ENCODE measurements around the gene PPP1R13B. TPM values are rescaled to one million over a fixed set of nuclear protein-coding genes. Genes with fewer than 3 reads are reported as not detected.

PPP1R13B gene
- total RNA-seq, 1 donor from 2014 or later = 107 TPM

DNA sequence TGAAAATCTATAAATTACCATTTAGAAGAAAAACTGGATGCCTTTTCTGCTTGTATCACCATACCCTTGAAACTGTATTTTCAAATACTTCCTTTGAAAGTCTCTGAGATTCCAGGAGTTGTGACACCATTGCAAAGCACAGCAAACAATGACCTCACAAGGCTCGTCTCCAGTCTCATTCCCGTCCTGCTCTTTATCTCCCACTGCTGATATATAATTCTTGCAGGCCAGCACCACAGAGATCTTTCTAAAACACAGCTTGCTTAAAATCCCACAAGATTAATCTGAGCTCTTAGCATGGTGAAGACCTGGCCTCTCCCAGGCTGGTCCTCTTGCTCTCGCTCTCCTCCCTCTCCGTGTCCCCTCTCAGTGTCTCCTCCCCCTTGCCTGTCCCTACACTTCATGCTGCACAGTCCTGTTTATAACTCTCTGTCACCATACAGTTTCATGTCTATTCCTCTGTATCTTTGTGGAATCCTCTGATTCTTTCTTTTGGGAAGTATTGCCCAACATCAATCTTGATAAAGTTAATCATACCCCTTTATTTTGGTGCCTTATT lies 80.0 kb downstream of the PPP1R13B start:
- intact Hi-C loops (cut with DNase I) = no loop called here

DNA sequence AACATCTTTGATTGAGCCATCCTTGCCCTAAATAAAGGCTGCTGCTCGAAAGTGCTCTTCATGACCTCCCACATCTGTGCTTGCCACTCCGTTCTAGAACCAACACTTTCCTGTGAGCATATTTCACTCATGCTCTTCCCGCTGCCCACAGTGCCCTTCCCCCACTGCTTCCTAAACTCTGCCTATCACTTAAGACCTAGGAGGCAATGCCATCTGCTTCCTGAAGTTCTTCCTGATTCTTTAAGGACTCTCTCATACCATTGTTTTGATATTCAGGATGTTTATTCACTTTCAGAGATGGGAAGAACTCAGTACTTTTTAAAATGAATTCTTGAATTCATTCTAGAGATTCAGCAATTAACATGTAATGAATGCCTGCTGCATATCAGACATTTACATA lies 81.8 kb downstream of the PPP1R13B start:
- ATAC-seq (ENCODE audit: poor library complexity) = no peak

More for the DNA sequence above, 80.0 kb downstream of the PPP1R13B start:
- DNase-seq (no peak), ATAC-seq (ENCODE audit: poor library complexity) (peak; percentile 46)

DNA sequence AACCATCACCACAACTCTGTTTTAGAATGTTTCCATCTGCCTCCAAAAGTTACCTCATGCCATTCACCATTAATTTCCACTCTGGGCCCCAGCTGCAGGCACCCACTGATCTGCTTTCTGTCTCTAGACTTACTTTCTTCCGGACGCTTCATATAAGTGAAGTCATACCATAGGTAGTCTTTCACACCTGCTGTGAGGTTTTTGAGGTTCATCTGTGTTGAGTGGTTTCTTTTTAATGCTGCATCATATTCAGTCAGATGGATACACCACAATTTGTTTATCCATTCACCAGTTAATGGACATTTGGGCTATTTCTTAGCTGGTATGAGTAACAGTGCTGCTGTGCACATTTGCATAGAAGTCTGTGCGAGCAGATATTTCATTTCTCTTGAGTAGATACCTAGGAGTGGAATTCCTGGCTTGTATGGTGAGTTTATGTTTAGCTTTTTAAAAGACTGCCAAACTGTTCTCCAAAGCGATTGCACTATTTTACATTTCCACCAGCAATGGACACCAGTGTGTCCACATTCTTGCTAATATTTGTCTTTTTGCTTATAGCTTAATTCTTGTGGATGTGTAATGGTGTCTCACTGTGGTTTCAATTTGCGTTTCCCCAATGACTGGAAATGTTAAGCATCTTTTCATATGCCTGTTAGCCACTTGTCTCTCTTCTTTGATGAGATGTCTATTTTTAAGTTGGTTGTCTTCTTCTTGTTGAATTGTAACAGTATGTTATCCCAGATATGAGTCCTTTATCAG lies 83.5 kb downstream of the PPP1R13B start:
- intact Hi-C loops (cut with DNase I) = no loop called here
- no peak for ATAC-seq (ENCODE audit: poor library complexity)
- DNase-seq = no peak

More for the DNA sequence above, 81.8 kb downstream of the PPP1R13B start:
- no peak for DNase-seq
- intact Hi-C loops (cut with DNase I) = no loop called here

DNA sequence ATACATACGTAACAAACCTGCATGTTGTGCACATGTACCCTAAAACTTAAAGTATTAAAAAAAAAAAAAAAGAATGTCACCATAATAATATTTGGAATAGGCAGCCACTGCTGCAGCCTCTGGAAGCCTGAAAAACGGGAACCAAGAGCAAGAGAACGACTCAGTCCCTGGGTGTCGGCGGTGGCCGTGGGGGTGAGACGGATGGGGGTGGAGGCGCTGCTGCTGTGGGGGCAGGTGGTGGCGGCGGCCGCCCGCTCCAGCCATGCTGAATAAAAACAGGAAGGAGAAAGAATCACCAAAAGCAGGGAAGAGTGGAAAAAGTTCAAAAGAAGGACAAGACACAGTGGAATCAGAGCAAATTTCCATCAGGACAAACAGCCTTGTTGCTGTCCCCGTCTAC lies 84.8 kb downstream of the PPP1R13B start:
- intact Hi-C loops (cut with DNase I) = no loop called here
- DNase-seq = no peak
- ATAC-seq (ENCODE audit: poor library complexity) = no peak

DNA sequence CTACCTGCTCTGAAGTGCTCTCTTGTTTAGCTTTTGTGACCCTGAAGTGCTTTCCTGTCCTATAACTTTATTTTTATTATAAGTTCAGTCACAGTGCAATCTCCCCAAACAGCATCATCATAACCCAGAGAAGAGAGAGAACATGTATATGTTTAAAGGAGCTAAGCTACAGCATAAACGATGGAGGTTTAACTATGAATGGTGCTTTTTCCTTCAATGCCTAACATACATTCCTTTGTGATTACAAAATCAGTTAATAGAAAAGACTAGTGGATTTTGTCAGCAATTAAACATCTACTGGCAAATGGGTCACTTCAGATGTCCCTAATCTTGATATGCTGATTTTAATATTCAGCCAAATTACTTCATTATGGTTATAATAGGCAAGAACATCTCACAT lies 85.3 kb downstream of the PPP1R13B start:
- ATAC-seq (ENCODE audit: poor library complexity) (no peak), DNase-seq (no peak)
- intact Hi-C loops (cut with DNase I) = no loop called here

DNA sequence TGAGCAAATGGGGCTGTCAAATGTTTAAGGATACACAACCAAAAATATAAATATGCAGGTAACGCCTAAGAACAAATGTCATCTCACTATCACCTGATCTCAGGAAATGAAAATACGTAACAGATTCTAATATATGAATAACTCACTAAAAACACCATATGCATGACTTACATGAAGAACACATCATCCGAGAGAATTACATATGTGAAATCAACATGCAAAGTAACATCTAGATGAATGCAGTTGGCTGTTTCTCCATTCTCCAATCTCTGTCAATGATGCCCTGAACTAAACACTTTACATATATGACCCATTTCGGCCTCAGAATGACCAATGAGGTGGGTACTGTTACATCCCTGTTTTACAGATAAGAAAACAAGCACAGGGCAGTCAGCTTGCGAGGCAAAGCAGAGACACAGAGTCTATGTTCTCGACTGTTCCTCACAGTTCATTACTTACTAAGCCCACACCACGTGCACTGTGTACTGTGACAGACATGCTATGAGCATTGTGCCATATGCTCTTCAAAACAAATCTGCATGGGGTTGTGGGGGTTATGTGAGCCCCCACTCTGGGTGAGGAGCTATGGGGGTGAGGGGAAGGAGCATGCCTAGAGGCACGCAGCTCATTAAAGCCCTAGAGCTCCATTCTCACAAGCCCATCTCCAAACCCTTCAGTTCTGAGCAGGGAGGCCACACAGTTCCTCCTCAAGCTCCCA lies 89.2 kb downstream of the PPP1R13B start:
- DNase-seq = no peak
- intact Hi-C loops (cut with DNase I) = no loop called here
- ATAC-seq (ENCODE audit: poor library complexity) = no peak

DNA sequence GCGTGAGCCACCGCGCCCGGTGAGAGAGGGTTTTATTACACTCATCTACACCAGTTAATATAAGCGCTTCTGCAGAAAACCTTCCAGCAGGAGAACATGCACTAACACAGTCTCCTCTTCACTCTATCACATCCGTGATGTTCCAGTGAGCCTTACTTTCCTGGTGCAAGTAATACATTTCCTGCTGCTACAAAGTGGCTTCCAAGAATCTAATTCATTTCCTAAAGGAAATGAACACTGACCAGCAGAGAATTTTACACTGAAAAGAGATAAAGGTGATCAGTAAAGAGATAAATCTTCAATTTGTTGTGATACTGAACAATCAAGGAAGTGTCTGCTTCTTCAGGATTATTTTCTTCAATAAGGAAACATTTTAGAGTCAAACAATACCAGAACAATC lies 92.3 kb downstream of the PPP1R13B start:
- ATAC-seq (ENCODE audit: poor library complexity) = no peak
- intact Hi-C loops (cut with DNase I) = no loop called here

DNA sequence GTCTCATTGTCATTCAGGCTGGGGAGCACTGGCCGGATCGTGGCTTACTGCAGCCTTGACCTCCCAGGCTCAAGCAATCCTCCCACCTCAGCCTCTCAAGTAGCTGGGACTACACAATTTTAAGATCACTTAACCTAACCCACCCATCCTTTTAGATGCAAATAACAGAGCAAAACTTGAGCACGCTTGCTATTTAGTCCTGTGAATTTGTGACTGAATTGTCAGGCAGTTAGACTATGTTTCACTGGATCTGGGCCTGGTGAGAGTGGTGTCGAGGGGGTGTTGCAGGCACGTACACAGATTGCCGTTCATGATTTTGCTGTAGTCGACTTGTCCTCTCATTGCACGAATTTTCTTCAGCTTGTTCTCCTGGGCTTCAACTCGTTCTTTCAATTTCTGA lies 93.6 kb downstream of the PPP1R13B start:
- intact Hi-C loops (cut with DNase I) = no loop called here
- DNase-seq = no peak
- ATAC-seq (ENCODE audit: poor library complexity) = no peak

More for the DNA sequence above, 92.3 kb downstream of the PPP1R13B start:
- DNase-seq = no peak

DNA sequence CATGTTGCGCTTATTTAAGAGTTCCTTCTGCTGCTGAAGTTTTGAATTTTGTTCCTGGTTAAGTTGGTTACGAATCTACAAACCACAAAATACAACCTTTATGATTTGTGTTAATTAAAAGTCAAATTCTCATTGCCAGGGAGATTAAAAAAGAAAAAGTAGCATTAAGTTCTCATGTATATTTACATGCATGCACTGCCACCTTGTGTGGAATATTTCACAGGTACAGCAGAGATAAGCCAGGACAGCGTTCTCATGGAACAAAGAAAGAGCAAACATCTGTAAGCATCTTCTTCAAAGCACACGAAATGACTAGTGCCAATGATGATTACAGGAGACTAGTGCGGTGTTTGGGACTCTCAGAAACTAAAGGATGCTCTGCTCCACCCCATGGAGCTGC lies 97.5 kb downstream of the PPP1R13B start:
- DNase-seq = no peak
- intact Hi-C loops (cut with DNase I) = no loop called here
- ATAC-seq (ENCODE audit: poor library complexity) = no peak

DNA sequence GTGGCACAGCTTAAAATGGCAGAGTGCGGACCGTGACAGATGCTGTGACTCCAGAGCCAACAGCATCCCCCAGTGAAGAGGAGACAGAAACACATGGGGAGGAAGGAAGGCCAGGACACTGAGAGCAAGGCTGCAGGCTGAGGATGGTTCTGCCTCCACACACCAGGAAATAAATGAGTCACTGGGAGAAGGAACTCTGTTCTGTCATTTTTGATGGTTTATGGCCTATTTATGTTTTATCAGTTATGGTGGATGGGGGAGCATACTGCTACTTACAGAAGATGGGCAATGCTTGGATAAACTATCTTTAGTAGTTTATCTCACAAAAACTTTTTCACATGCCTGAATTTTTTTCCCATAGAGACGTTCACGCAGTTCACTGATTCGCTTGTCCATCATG lies 97.9 kb downstream of the PPP1R13B start:
- intact Hi-C loops (cut with DNase I) = no loop called here
- DNase-seq (no peak), ATAC-seq (ENCODE audit: poor library complexity) (no peak)

DNA sequence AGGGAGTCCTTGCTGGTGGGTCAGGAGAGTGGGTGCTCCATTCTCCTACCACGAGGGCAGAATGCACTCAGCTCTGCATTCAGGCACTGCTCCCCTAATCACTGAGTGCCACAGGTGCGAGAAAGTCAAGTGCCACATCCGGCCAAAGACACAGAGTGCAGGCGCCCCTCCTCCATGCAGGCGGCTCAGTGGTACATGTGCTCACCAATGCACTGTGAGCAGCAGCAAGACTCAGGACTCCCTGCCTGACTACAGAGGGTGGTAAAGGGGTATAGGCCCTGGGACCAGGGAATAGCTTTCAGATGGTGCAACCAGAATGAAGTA lies 98.9 kb downstream of the PPP1R13B start:
- no peak for ATAC-seq (ENCODE audit: poor library complexity)
- intact Hi-C loops (cut with DNase I) = no loop called here
- DNase-seq = no peak

DNA sequence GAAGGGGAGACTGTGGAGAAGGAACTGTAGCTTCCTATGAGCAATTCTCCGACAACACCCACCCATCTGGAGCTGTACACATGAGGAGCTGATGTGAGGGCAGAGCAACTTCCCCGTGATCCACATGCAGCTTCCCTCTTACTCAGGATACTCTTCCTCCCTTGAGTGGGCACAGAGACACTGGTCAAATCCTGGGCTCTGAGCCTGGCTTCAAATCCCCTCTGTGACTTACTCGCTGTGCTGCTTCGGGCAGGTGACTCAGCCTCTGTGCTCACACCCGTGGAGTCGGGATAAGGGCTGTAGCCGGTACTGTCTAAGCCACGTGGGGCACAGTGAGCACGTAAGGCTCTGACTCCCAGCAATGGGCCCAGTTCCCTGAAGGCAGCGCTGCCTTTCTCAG lies 100.7 kb downstream of the PPP1R13B start:
- ATAC-seq (ENCODE audit: poor library complexity) (no peak), DNase-seq (no peak)
- intact Hi-C loops (cut with DNase I) = no loop called here

DNA sequence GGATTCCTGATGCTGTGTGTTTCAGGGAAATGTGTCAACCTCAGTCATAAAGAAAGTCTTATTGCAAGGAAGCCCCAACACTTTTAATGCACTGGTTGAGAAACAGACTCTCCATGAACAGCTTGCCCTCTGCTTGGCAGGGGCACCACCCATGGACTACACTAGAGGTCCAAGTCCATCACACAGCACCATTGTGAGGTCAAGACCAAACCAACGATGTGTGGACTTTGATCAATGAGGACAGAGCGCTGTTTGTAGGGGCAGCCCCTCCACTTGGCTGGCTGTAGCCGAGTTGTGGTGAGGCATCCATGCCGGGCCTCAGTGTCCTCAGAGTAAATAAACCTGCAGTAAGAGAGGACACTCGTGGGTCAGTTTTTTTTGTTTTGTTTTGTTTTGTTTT lies 102.0 kb downstream of the PPP1R13B start:
- intact Hi-C loops (cut with DNase I) = no loop called here
- DNase-seq = no peak
- ATAC-seq (ENCODE audit: poor library complexity) = no peak

DNA sequence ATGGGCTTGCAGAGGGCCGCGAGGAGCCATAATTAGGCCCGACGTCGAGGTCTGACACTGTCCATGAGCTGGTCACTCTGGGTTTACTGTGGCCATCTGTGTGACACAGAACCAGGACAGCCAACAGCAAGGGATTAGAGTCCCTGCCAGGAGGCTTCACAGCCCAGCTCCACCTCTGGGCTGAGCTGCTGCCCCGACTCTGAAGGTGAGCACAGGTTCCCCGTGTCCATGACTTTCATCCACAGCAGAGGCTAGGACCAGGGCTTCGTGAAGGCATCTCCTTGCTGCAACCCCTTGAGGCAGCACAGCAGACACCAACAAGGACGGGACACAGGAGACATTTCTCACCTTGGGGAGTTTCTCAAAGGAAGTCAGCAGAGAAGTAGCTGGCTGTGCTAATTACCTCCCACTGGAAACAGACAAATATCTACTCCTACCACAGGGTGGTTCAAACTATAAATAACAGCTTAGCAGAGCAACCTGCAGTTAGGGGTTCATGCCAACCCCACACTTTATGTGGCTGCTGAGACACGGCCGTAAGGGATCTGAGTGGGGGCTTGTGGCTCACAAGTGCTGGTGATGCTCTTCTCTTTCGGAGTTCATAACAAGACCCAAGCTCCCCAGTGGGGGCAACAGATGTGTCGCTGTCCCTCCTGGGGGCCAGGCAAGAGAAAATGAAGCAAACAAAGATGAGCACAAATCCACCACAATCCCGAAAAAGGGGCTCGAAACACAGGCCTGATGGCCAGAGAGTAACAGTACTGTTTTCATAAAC lies 102.6 kb downstream of the PPP1R13B start:
- intact Hi-C loops (cut with DNase I) = no loop called here
- DNase-seq = no peak
- no peak for ATAC-seq (ENCODE audit: poor library complexity)

DNA sequence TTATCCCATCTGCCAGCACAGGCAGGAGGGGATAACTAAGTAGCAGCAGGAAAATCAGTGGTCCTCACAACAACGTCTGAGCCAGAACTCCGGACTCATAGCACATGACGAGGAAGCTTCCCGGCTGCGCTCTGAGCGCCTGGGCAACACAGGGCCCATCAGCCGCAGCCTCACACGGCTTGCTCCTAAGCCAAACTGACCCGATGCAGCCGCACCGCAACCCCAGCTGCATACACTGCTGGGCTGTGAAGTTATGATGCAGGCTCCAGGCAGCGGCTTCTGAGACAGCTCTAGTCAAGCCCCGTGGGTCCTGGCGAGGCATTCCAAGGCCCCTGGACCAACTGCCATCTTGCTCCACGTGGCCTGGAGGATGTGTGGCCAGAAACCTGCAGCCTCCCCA lies 103.7 kb downstream of the PPP1R13B start:
- intact Hi-C loops (cut with DNase I) = no loop called here
- no peak for DNase-seq
- ATAC-seq (ENCODE audit: poor library complexity) = no peak

DNA sequence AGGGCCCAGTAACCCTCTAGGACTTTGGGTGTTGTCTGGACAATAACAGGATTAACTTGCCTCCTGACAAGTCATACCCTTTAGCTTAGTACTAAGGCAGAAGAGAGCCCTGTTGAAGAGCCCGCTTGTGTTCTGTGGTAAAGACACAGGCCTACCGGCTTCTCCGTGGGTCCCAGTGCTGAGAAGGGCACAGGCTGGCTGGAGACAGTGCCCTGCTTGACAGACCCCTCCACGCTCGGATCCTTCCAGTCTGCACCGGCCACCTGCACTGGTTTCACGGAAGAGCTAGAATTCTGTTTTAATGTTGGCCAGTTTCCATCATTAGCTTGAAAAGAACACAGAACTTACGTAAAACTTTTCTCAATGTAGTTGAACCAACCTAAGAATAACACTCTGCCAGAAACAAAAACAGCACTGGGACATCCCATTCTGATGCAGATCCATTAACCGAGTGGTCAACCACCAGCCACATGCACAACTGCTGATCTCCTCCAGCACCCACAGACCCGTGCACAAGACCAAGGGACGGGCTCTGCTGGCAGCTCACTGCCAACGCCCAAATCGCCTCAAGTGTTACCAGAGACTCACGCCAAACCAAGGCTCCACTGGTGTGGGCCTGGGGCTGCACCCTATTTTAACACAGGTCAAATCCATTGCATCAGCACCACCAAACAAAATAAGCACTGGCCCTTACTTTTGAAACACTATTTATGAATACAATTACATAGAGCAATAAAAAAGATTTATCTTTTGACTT lies 104.7 kb downstream of the PPP1R13B start:
- intact Hi-C loops (cut with DNase I) = no loop called here
- no peak for DNase-seq
- no peak for ATAC-seq (ENCODE audit: poor library complexity)

DNA sequence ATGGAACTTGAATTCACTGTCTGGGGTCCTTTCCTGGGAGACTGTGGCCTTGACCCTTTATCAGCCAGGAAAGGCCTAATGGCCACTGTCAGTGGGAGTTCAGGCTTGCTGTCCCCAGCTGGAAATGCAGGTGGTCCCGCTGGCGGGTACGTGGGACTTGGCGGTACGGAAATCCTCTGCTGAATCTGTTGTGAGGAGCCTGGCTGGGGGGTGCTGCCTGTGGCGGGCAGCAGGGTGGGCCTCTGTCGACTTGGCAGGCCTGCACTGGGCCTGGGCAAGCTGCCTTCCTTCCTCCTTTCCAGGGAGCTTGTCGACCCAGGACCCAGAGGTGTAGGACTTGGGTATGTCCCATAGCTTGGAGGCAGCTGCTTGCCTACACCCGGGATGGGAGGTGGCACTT lies 105.5 kb downstream of the PPP1R13B start:
- intact Hi-C loops (cut with DNase I) = no loop called here
- DNase-seq (no peak), ATAC-seq (ENCODE audit: poor library complexity) (no peak)

DNA sequence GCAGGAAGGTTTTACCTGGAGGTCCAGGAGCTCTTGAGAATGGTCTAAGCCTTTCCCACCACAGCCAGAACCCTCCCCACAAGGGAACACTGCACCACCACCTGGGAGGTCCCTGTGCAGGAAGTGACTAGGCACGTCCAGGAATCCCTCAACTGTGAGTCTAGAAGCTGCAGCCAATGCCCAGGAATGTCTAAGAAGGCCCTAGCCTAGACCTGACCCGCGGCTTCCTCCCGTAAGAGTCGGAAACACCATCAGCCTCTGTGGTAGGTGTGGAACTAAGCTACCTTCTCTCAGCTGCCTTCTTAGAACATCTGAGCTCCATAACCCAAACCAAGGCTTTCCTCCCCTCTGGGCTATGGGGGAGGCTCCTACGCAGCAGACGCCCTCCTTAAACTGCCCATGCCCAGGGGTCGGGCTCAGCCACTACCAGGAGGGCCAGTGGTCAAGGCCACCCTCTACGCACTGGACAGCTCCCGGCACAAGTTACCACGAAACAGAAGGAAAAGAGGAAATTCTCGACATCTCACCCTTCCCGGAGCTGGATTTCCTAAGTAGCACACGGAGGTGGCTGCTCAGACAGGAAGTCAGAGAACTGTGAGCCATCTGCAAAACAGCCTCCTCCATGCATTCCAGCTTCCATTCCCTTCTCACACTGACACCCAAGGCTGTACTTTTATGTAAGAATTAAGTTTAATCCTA lies 106.2 kb downstream of the PPP1R13B start:
- DNase-seq = no peak
- no peak for ATAC-seq (ENCODE audit: poor library complexity)

More for the DNA sequence above, 106.2 kb downstream of the PPP1R13B start:
- intact Hi-C loops (cut with DNase I) = no loop called here
